DOHH2 (cell line): Measurements from ENCODE around the gene DOCK10.

Source experiments
- H3F3A ChIP-seq: fragments of 200-600 bp; sonication (generic), shearing (Covaris generic); 2 replicates; pipeline ENCODE4 v1.6.0; 2016; ENCODE audit warnings: antibody characterized with exemption, mild to moderate bottlenecking; ENCODE audit not compliant: control insufficient read depth, insufficient read depth
- H3K27ac ChIP-seq: fragments of 200-600 bp; sonication (generic); 2 replicates; pipeline ENCODE4 v1.5.1; 2014; ENCODE audit warnings: low read depth, mild to moderate bottlenecking, low read length, moderate library complexity
- H3K27me3 ChIP-seq: fragments of 200-600 bp; sonication (generic); 2 replicates; pipeline ENCODE4 v1.6.1; 2014; ENCODE audit warnings: mild to moderate bottlenecking, low read length, mixed read lengths; ENCODE audit not compliant: control insufficient read depth
- H3K36me3 ChIP-seq: fragments of 200-600 bp; sonication (generic); 2 replicates; pipeline ENCODE4 v1.6.1; 2014; ENCODE audit warnings: mild to moderate bottlenecking, low read length, moderate library complexity, mixed read lengths; ENCODE audit not compliant: control insufficient read depth
- H3K4me1 ChIP-seq: fragments of 200-600 bp; sonication (generic); 2 replicates; pipeline ENCODE4 v1.6.1; 2014; ENCODE audit warnings: mild to moderate bottlenecking, low read length, mixed read lengths; ENCODE audit not compliant: control insufficient read depth
- H3K4me2 ChIP-seq: fragments of 200-600 bp; sonication (generic); 2 replicates; pipeline ENCODE4 v1.6.0; 2014; ENCODE audit warnings: mild to moderate bottlenecking, low read length, moderate library complexity
- H3K4me3 ChIP-seq: fragments of 200-600 bp; sonication (generic); 2 replicates; pipeline ENCODE4 v1.5.1; 2014; ENCODE audit warnings: mild to moderate bottlenecking, low read length, mixed read lengths
- H3K79me2 ChIP-seq: fragments of 200-600 bp; sonication (generic); 2 replicates; pipeline ENCODE4 v1.6.1; 2014; ENCODE audit warnings: mild to moderate bottlenecking, low read length, mixed read lengths; ENCODE audit not compliant: control insufficient read depth
- H3K9me2 ChIP-seq: fragments of 200-600 bp; sonication (generic); replicated peaks from 2 replicates; pipeline ENCODE4 v1.6.1; 2014; ENCODE audit warnings: mild to moderate bottlenecking, low read length, mixed read lengths; ENCODE audit not compliant: control insufficient read depth
- H3K9me3 ChIP-seq: fragments of 200-600 bp; sonication (generic); 2 replicates; pipeline ENCODE4 v1.6.1; 2014; ENCODE audit warnings: antibody characterized with exemption, low read length, mixed read lengths; ENCODE audit not compliant: control insufficient read depth, insufficient read depth
- H4K20me1 ChIP-seq: fragments of 200-600 bp; sonication (generic); 2 replicates; pipeline ENCODE4 v1.6.0; 2014; ENCODE audit warnings: low read depth, mild to moderate bottlenecking, antibody characterized with exemption, low read length, moderate library complexity; ENCODE audit not compliant: control insufficient read depth, insufficient read depth
- EZH2phosphoT487 ChIP-seq: fragments of 200-600 bp; sonication (generic); IDR thresholded peaks from 2 replicates; pipeline ENCODE4 v1.6.1; 2017; ENCODE audit warnings: borderline replicate concordance, mild to moderate bottlenecking, antibody characterized with exemption, low read length, moderate library complexity, mixed read lengths
- TF ChIP-seq, protein P1 (sequence below): fragments of 200-600 bp; sonication (generic); IDR thresholded peaks from one replicate; pipeline ENCODE4 v1.5.1; 2014; ENCODE audit warnings: antibody characterized with exemption, mild to moderate bottlenecking, low read depth, low read length; ENCODE audit not compliant: poor library complexity, severe bottlenecking

DOCK10 gene

DNA sequence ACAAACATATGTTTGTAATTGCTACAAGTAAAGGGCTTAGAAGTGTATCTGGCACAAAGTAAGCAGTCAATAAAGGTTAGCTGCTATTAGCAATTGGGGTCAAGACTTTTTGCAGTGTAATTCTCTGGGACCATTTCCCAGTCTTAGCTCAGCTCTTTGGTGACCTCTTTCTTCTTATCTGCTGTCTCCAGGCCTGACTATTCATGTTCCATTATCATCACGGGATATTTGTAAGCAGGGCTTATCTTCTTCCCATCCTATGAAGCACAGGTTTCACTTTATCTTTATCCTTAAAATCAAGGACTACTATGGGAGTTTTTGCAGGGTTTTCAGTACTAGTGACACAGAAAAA is 131.7 kb downstream of the DOCK10 start:
- no peaks in the 10 kb centered on the region for H3K4me1 ChIP-seq
- no peaks in the 10 kb centered on the region for H3K79me2 ChIP-seq
- TF ChIP-seq, protein P1, sequence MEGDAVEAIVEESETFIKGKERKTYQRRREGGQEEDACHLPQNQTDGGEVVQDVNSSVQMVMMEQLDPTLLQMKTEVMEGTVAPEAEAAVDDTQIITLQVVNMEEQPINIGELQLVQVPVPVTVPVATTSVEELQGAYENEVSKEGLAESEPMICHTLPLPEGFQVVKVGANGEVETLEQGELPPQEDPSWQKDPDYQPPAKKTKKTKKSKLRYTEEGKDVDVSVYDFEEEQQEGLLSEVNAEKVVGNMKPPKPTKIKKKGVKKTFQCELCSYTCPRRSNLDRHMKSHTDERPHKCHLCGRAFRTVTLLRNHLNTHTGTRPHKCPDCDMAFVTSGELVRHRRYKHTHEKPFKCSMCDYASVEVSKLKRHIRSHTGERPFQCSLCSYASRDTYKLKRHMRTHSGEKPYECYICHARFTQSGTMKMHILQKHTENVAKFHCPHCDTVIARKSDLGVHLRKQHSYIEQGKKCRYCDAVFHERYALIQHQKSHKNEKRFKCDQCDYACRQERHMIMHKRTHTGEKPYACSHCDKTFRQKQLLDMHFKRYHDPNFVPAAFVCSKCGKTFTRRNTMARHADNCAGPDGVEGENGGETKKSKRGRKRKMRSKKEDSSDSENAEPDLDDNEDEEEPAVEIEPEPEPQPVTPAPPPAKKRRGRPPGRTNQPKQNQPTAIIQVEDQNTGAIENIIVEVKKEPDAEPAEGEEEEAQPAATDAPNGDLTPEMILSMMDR = no peak
- TF ChIP-seq EZH2phosphoT487 = no peak
- no peaks in the 10 kb centered on the region for H4K20me1 ChIP-seq
- H3K9me2 ChIP-seq = no peaks in the 10 kb centered on the region
- H3K4me2 ChIP-seq = no peak overlapping the region
- H3K4me3 ChIP-seq = no peak overlapping the region
- no peaks in the 10 kb centered on the region for H3K27me3 ChIP-seq
- no peaks in the 10 kb centered on the region for H3K36me3 ChIP-seq
- no peaks in the 10 kb centered on the region for H3K9me3 ChIP-seq
- H3F3A ChIP-seq = no peaks in the 10 kb centered on the region
- H3K27ac ChIP-seq = no peak overlapping the region

GRCh38 chr2:224909885-224910573 is 132.2 kb downstream of the DOCK10 start:
- H3K27ac ChIP-seq = no peak overlapping the region
- TF ChIP-seq, protein P1 = no peak
- TF ChIP-seq EZH2phosphoT487 = no peak

DNA sequence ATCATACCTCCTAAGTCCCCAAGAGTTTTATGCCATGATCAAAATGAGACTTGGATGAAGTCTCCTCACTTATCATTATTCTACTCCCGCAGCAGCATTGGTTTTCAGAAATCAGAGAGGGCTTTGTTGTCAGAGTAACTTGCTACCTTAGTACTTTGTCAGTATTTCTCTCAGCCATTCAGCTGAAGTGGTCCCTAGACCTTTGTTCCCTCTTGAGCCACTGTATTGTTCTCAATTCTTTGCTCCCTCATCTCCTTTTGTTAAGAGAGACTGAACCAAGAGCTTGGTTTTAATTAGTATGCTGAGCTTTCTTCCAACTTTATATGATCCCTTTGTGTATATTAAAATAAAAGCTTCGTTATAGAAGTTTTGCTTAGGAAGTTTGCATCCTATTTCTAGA is 133.4 kb downstream of the DOCK10 start:
- H3F3A ChIP-seq = no peaks in the 10 kb centered on the region
- no peak overlapping the region for H3K27ac ChIP-seq
- no peaks in the 10 kb centered on the region for H3K27me3 ChIP-seq
- H3K9me3 ChIP-seq = no peaks in the 10 kb centered on the region
- no peaks in the 10 kb centered on the region for H3K79me2 ChIP-seq
- no peak overlapping the region for H3K4me2 ChIP-seq
- H3K4me3 ChIP-seq = no peak overlapping the region
- no peaks in the 10 kb centered on the region for H3K36me3 ChIP-seq
- H3K9me2 ChIP-seq = no peaks in the 10 kb centered on the region
- H4K20me1 ChIP-seq = no peaks in the 10 kb centered on the region
- TF ChIP-seq, protein P1 = no peak
- no peak for TF ChIP-seq EZH2phosphoT487
- H3K4me1 ChIP-seq = no peaks in the 10 kb centered on the region

More at GRCh38 chr2:224909885-224910573, 132.2 kb downstream of the DOCK10 start:
- Histone ChIP-seq H3K9me2 (no peaks in the 10 kb centered on the region), H3K4me3 (no peak overlapping the region), H3K4me2 (no peak overlapping the region), H3K4me1 (no peaks in the 10 kb centered on the region), H4K20me1 (no peaks in the 10 kb centered on the region), H3F3A (no peaks in the 10 kb centered on the region), H3K27me3 (no peaks in the 10 kb centered on the region), H3K79me2 (no peaks in the 10 kb centered on the region), H3K9me3 (no peaks in the 10 kb centered on the region), H3K36me3 (no peaks in the 10 kb centered on the region)
